ENCODE data around the gene SLC1A2.

DNA sequence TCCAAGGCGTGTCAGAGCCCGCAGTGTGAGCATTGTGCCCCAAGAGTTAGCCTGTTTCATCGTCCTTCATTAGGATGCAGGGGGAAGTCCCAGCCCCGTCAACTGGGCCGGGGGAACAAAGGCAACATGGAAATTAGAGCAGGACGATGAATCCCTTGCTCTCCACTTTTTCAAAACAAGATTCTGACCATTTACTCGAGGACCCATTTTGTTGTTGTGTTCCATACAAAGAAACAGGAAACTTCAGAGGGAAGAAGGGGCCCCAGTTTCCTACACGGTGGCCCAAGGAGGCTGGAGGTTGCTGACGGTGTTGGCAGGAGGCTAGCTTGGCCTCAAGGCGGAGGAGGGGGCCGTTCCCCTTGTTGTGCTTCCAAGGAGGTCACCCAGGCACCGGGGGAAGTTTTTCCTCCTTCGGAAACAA lies 44.0 kb upstream of the SLC1A2 start:
- TF ChIP-seq POLR2A (IDR thresholded peaks at IDR 0.05) (no peak), CTCF (IDR thresholded peaks at IDR 0.05) (no peak)

Measured in lower leg skin (tissue), 3 donors.